Choroid plexus epithelial cell (primary cell): ENCODE measurements around the gene RPL15.

Experiments
- DNase-seq: peaks from one replicate; pipeline ENCODE4 v3.0.0-alpha.2; 2010; ENCODE audit warnings: low read depth
- H3K4me3 ChIP-seq: 2 replicates; pipeline ENCODE4 v1.5.1; 2011; ENCODE audit warnings: low read depth, mild to moderate bottlenecking, control low read depth, low read length, moderate library complexity
- TF ChIP-seq, protein P1 (sequence below): conservative IDR thresholded peaks from 2 replicates; pipeline ENCODE4 v1.5.1; 2011; ENCODE audit warnings: low read depth, mild to moderate bottlenecking, control low read depth, inconsistent platforms, low read length, moderate library complexity

The RPL15 gene

DNA sequence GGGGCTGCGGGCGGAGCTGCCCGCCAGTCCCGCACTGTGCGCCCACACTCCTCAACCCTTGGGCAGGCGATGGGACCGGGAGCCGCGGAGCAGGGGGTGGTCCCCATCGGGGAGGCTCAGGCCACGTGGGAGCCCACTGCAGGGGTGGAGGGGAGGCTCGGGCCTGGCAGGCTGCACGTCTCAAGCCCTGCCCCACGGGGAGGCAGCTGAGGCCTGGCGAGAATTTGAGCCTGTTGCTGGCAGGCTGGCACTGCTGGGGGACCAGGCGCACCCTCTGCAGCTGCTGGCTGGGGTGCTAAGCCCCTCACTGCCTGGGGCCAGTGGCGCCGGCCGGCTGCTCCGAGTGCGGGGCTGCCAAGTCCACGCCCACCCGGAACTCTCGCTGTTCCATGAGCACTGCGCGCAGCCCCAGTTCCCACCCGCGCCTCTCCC is 34.4 kb upstream of the RPL15 start:
- no peak for DNase-seq
- TF ChIP-seq, protein P1, sequence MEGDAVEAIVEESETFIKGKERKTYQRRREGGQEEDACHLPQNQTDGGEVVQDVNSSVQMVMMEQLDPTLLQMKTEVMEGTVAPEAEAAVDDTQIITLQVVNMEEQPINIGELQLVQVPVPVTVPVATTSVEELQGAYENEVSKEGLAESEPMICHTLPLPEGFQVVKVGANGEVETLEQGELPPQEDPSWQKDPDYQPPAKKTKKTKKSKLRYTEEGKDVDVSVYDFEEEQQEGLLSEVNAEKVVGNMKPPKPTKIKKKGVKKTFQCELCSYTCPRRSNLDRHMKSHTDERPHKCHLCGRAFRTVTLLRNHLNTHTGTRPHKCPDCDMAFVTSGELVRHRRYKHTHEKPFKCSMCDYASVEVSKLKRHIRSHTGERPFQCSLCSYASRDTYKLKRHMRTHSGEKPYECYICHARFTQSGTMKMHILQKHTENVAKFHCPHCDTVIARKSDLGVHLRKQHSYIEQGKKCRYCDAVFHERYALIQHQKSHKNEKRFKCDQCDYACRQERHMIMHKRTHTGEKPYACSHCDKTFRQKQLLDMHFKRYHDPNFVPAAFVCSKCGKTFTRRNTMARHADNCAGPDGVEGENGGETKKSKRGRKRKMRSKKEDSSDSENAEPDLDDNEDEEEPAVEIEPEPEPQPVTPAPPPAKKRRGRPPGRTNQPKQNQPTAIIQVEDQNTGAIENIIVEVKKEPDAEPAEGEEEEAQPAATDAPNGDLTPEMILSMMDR, result no peak
- no peak overlapping the region for H3K4me3 ChIP-seq

DNA sequence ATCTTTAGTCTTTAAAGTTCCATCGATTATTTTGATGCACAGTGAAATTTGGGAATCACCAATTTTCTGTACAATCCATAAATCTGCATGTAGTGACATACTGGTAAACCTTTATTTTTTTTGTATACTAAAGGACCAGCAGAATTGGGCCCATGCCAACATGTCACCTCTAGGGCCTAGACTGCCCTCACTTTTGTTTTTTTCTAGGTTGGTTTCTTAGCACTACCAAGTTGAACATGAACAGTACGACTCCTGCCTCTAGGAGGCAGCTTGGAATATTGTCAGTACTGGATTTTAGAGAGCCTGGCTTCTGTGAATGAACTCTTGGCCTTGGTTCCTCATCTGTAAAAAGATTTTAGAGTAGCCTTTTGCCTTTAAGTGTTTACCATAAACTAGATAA is 32.5 kb upstream of the RPL15 start:
- TF ChIP-seq, protein P1, result peak; percentile 28
- DNase-seq, result no peak

DNA sequence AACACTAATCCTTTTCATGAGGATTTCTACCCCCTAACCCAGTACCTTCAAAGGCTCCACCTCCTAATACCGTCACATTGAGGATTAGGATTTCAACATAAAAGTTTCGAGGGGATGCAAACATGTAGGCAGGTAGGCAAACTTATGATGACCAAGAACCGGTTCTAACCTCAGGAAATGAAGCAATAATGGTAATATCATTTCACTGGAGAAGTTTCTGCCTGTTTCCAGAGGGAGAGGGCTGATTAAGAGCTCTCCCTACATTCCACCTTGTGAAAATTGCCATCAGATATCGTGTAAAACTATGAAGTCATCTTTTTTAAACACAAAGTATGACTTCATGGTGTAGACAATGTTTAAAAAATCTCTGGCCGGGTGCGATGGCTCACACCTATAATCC is 31.7 kb upstream of the RPL15 start:
- DNase-seq, result no peak
- TF ChIP-seq, protein P1, result no peak
- H3K4me3 ChIP-seq, result no peak overlapping the region

More for the DNA sequence above, 32.5 kb upstream of the RPL15 start:
- no peak overlapping the region for H3K4me3 ChIP-seq

DNA sequence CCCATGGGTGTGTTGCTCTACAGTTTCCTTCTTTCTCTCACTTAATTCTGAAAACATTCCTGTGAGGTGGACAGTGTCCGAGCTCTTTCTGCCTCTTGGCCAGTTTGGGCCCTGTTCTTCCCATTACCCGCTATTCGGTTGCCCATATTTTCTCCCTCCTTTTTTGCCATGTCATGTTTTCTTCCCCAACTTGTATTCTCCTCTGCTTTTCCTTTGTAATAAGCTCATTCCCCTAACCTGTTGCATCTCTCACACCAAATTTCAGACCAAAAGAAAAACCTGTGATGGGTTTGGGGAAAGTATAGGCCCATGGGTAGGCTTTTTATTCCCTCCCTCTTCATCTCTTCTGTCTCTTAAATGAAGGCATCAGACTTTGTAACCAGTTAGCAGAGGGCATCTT is 30.6 kb upstream of the RPL15 start:
- TF ChIP-seq, protein P1, result no peak
- no peak overlapping the region for H3K4me3 ChIP-seq

DNA sequence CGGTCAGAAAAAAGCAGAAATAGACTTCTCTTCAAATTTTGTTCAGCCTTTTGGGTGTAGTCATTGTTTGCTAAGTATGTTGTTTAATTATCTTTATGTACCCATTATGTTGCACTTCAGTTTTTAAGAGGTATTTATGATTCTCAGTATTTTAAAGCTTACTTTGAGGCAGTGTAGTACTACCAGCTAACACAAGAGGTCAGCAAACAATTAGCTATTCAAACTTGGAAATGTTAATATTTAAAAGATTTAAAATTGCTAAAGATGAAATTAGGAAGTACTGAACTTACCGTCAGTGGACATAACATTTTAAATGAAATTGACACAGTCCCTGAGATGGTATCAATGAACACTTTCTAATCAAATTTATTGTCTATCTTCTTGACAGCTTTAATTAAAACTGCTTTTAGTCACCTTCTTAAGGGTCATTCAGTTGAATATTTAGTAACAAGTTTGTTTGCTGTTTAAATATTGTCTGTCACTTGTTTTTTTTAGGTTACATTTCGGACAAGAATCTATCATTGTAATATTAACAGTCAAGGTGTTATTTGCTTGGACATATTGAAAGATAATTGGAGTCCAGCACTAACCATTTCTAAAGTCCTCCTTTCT is 28.2 kb upstream of the RPL15 start:
- peak; percentile 75 for DNase-seq
- H3K4me3 ChIP-seq, result no peak overlapping the region
- TF ChIP-seq, protein P1, result peak; percentile 71

More for the DNA sequence above, 30.6 kb upstream of the RPL15 start:
- DNase-seq, result no peak

DNA sequence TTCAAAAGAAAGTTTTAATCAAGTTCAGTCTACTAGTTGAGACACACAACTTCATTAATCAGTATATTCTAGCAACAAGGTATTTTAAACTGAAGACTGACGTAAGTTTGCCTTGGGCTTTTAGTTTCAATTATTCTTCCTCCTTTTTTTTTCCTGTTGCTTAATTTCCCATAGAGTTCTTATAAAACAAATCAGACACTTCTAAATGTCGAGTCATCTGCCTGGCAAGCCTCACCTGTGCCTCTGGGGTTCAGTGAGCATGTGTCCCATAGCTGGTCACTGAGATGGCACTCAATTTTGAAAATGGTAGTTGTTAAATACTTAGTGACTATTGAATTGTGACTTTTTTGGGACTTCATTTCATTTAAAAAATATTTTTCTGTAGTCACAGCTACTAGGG is 27.5 kb upstream of the RPL15 start:
- TF ChIP-seq, protein P1, result no peak
- DNase-seq, result no peak
- H3K4me3 ChIP-seq, result no peak overlapping the region

DNA sequence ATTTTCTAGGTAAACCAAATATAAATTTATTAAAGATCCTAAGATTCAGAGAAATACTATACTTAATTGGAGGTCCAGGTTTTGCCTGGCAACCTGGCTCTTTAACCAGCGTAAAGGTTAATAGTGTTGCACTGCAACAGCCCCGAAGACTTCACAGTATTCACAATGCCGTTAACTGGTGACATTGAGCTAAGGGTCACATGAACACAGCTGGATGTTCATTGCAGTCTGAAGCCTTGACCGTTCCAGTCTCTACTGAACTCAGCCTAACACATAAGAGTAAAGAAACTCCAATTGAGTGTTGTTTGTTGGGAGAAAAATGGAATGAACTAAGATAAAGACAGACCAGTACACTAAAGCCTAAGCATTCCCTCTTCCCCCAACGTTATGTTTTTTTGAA is 27.0 kb upstream of the RPL15 start:
- TF ChIP-seq, protein P1, result no peak
- DNase-seq, result no peak
- H3K4me3 ChIP-seq, result no peak overlapping the region
